ENCODE data around the gene FAF2.
A peak's percentile ranks its signal among the peaks of the same experiment; 100 is the strongest.
"Not testable (repeated sequence)": the region's sequence is repeated elsewhere in the genome, so short reads cannot be mapped to it uniquely, and the experiment has no call there.

FAF2 gene

DNA sequence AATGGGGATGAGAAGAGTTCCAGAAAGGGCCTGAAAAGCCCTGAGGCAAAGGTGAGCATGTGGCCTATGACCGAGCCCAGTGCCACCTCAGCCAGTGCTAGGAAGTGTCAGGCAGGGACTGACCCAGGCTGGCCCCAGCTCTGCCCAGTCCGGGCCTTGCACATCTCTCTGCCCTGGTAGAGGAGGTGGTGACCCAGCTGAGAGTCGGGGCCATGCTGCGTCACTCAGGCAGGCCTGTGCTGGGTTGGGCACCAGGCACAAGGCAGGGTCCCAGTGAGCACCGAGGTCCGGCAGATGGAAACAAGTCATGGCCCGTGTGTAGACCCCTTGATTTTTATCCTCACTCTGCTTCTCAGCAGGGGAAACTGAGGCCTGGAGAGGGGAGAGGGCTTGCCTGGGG lies 101.7 kb downstream of the FAF2 start:
- H3K27ac Mint-ChIP-seq = no peak overlapping the region
- H3K36me3 Mint-ChIP-seq = peaks cover 7% of the 10 kb centered on the region
- H3K4me1 Mint-ChIP-seq = peaks cover 47% of the 10 kb centered on the region
- H3K27me3 Mint-ChIP-seq = peaks cover 6% of the 10 kb centered on the region
- CTCF ChIA-PET = interaction anchor here (1.3 to 1.7 kb wide), 2 partner anchors 12 to 133 kb away, joined by 3 to 5 read pairs; partner anchors contain the start of gene CLTB
- no peaks in the 10 kb centered on the region for H3K9me3 Mint-ChIP-seq
- H3K4me3 Mint-ChIP-seq = no peak overlapping the region
- no peak for DNase-seq

DNA sequence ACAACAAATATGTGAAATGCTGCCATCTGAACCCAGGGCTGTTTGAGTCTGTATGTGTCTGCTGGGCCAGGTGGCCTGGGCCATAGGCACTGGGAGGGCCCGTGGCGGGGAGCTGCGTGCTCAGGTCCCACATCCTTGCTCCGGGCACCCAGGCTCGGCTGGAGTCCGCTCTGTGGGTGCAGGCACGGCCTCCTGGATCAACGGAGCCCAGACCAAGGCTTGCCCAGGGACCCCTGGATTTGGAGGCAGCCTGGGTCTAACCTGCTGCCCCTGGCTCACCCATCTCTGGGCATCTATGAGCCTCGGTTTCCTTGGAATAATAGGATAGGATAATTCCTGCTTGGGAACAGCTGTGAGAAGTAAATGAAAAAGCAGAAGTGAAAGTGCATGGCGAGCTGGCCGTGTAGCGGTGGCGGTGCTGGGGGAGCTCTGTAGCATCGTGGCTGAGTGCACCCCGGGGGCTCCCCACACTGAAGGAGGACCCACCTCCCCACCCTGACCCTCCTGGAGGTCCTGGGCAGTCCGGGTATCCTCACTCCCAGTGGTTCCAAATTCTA lies 102.2 kb downstream of the FAF2 start:
- no peak for DNase-seq
- Mint-ChIP-seq H3K27me3 (peaks cover 6% of the 10 kb centered on the region), H3K36me3 (peaks cover 5% of the 10 kb centered on the region), H3K9me3 (no peaks in the 10 kb centered on the region), H3K4me3 (peak overlapping the region; percentile 33), H3K4me1 (peaks cover 47% of the 10 kb centered on the region), H3K27ac (no peak overlapping the region)
- CTCF ChIA-PET = interaction anchor here (0.8 to 1.7 kb wide), 2 partner anchors 20 to 134 kb away, joined by 3 to 5 read pairs; partner anchors contain the start of gene CLTB

DNA sequence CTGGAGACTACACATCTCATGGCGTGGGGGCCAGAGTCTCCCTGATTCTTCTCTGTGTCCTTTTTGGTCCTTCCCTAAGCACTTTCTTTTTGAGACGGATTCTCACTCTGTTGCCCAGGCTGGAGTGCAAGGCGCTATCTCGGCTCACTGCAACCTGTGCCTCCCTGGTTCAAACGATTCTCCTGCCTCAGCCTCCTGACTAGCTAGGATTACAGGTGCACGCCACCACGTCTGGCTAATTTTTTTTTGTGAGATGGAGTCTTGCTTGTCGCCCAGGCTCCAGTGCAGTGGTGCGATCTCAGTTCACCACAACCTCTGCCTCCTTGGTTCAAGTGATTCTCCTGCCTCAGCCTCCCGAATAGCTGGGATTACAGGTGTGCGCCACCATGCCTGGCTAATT lies 102.8 kb downstream of the FAF2 start:
- not testable (repeated sequence) for H3K36me3 Mint-ChIP-seq, H3K9me3 Mint-ChIP-seq, H3K4me3 Mint-ChIP-seq, DNase-seq, H3K27me3 Mint-ChIP-seq
- Mint-ChIP-seq H3K4me1 (peaks cover 48% of the 10 kb centered on the region), H3K27ac (peak overlapping the region; percentile 28)
- CTCF ChIA-PET = interaction anchor here (0.8 to 1.7 kb wide), 2 partner anchors 19 to 134 kb away, joined by 3 to 5 read pairs; partner anchors contain the start of gene CLTB

DNA sequence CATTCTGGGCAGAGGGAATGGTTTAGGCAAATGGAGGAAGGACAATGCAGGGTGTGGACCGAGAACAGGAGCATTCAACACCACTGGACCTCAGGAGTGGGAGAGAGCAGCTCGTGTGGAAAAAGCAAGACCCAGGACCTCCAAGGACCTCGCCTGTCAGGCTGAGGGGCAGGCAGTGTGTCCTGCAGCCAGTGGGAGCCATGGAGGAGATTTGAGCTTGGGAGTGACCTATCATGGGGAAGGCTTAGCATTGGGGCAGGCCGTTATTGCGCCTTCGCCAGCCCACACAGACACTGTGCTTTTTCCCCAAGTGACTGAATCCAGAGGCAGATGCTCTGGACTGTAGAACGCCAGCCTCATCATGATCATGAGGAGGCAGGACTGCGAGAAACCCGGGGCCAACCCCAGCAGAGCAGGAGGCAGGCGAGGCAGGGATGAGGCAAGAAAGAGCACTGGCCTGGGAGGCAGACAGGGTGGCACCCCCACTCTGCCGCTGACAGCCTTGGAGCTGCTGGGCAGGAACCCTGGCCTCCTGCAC lies 104.2 kb downstream of the FAF2 start:
- Mint-ChIP-seq H3K36me3 (no peaks in the 10 kb centered on the region), H3K4me1 (peaks cover 54% of the 10 kb centered on the region), H3K9me3 (no peaks in the 10 kb centered on the region), H3K27me3 (peaks cover 6% of the 10 kb centered on the region), H3K4me3 (no peak overlapping the region), H3K27ac (no peak overlapping the region)
- CTCF ChIA-PET = interaction anchor here (1.0 kb wide), 1 partner anchor 21 kb away, joined by 3 read pairs; no protein-coding TSS in a partner anchor
- no peak for DNase-seq

DNA sequence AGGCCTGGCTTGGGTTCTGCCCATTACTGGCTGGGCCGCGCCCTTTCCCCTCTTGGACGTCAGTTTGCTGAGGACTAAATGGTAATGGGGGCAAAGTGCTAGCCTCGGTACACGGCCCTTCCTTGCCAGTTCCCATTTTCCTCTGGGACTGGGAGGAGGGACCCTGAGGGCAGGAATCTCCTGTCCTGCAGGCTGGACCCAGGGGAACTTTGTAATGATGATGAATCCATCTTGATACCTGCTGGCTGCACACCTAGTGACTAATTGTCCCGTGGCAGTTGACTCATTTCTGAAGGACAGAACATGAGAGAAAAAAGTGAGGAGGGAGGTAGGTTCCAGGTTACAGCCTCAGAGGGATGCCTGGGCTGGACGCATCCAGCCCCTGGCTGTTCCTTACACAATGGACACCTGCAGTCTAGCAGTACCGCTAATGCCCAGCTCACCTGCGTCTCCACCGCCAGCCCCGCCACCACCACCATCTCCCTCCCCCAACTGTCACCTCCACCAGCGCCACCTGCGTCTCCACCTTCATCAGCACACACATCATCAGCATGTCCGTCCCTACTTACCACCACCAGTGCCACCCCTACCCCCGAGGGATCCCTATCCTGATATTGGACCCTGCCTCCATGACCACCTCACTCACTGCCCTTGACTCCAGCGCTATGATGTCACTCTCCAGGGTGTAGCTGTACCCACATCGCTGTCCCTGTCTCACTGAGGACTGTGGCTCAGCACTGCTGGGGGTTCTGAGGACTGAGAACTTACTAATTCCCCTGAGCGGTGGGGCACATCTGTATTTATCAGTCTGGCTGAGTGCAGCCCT lies 105.3 kb downstream of the FAF2 start:
- no peaks in the 10 kb centered on the region for H3K36me3 Mint-ChIP-seq
- CTCF ChIA-PET = interaction anchor here (1.4 kb wide), 1 partner anchor 19 kb away, joined by 3 read pairs; no protein-coding TSS in a partner anchor

DNA sequence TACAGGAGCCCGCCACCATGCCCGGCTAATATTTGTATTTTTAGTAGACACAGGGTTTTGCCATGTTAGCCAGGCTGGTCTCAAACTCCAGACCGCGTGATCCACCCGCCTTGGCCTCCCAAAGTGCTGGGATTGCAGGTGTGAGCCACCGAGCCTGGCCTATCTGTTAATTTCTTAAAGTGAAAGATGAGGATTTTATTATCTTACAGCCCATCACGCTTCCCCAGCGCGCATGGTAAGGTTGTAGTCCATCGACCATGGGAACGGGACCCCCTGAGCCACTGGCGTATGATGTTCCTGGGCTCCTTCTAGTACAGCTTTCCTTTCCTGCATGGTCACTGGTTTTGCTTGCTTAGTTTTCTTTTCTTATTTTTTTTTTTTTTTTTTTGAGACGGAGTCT lies 109.7 kb downstream of the FAF2 start:
- peaks cover 62% of the 10 kb centered on the region for H3K4me1 Mint-ChIP-seq
- no peak overlapping the region for H3K4me3 Mint-ChIP-seq
- H3K9me3 Mint-ChIP-seq = peaks cover 2% of the 10 kb centered on the region
- CTCF ChIA-PET = interaction anchor here (0.6 to 1.6 kb wide), 3 partner anchors 12 to 141 kb away, joined by 3 to 5 read pairs (median 3); no protein-coding TSS in a partner anchor
- H3K36me3 Mint-ChIP-seq = peaks cover 1% of the 10 kb centered on the region
- peaks cover 20% of the 10 kb centered on the region for H3K27me3 Mint-ChIP-seq
- DNase-seq = no peak
- no peak overlapping the region for H3K27ac Mint-ChIP-seq

More for the DNA sequence above, 105.3 kb downstream of the FAF2 start:
- Mint-ChIP-seq H3K4me1 (peaks cover 51% of the 10 kb centered on the region), H3K27ac (peak overlapping the region; percentile 62), H3K4me3 (no peak overlapping the region), H3K27me3 (peaks cover 6% of the 10 kb centered on the region), H3K9me3 (no peaks in the 10 kb centered on the region)
- no peak for DNase-seq

All from activated naive CD4-positive, alpha-beta T cell treated with anti-CD3 and anti-CD28 coated beads, Interleukin-2, amount 10 ng/mL, durations not matched to agents 7 days and 5 days (primary cell).